Measurements from ENCODE around the gene PCSK4. TPM values are rescaled to one million over a fixed set of nuclear protein-coding genes. Genes with fewer than 3 reads are reported as not detected.

PCSK4 gene
- total and polyA plus RNA-seq, 2 of the 13 experiments (the other 11 are each of a cell fraction or from before 2014, with no cell fraction given), result 2.0 to 2.7 TPM

DNA sequence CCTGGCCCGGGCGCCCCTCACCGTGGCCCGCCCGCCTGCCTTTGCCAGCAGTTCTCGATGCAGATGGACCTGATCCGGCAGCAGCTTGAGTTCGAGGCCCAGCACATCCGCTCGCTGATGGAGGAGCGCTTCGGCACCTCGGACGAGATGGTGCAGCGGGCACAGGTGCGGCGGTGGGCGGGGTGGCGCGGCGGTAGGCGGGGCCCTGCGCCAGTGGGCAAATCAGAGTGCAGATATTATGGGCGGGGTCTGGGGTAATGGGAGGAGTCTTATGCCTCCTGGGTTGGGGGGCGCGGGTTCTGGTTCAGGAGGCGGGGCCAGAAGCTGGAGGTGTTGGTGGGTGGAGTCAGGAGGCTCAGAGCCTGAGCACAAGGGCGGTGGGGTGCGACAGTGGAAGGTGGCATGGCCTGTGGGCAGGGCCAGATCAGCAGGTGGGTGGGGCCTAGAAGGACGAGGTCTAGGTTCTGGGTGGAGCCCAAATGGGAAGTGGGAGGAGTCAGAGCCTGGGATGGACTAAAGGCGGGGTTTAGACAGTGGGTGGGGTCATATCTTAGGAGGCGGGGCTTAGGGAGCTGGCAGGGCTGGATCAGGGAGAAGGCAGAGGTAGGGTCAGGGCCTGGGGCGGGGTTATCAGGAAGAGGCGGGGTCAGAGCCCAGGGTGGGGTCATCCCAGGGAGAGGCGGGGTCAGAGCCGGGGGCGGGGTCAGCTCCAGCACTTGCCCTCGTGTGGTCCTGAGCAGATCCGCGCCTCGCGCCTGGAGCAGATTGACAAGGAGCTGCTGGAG, 34.6 kb downstream of the PCSK4 start (continued):
- no peak for TF ChIP-seq PRPF4 (IDR thresholded peaks at IDR 0.05; ENCODE audit: low read depth, low read length, poor library complexity, severe bottlenecking)
- no peak for TF ChIP-seq ZBTB39 (CRISPR knock-in tag; IDR thresholded peaks at IDR 0.05)
- peak; percentile 10; the same call in 1 of the 2 replicates for TF ChIP-seq ELF1 (CRISPR knock-in tag; IDR thresholded peaks at IDR 0.05)
- TF ChIP-seq, protein P1, sequence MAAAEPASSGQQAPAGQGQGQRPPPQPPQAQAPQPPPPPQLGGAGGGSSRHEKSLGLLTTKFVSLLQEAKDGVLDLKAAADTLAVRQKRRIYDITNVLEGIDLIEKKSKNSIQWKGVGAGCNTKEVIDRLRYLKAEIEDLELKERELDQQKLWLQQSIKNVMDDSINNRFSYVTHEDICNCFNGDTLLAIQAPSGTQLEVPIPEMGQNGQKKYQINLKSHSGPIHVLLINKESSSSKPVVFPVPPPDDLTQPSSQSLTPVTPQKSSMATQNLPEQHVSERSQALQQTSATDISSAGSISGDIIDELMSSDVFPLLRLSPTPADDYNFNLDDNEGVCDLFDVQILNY (CRISPR knock-in tag; conservative IDR thresholded peaks at IDR 0.05), result no peak
- no peak for TF ChIP-seq CBX2 (IDR thresholded peaks at IDR 0.05; ENCODE audit: low read depth, low read length)
- no peak for TF ChIP-seq CBX2 (CRISPR knock-in tag; IDR thresholded peaks at IDR 0.05; ENCODE audit: low read depth)
- no peak for TF ChIP-seq ZNF121 (CRISPR knock-in tag; IDR thresholded peaks at IDR 0.05)
- 0 out of 2 replicates have a peak, but pooled peaks have one; percentile 40 for TF ChIP-seq ZBTB38 (CRISPR knock-in tag; IDR thresholded peaks at IDR 0.05)
- 0 out of 2 replicates have a peak, but pooled peaks have one; percentile 26 for TF ChIP-seq ZNF205 (CRISPR knock-in tag; IDR thresholded peaks at IDR 0.05)
- 0 out of 2 replicates have a peak, but pooled peaks have one; percentile 28 for TF ChIP-seq ARNT2 (CRISPR knock-in tag; IDR thresholded peaks at IDR 0.05; ENCODE audit: low read depth)
- TF ChIP-seq U2AF1 (optimal IDR thresholded peaks at IDR 0.05; ENCODE audit: low read depth, low read length), result no peak
- no peak for TF ChIP-seq ZNF354B (CRISPR knock-in tag; IDR thresholded peaks at IDR 0.05)
- no peak for TF ChIP-seq TOE1 (CRISPR knock-in tag; IDR thresholded peaks at IDR 0.05)
- TF ChIP-seq SP1 (IDR thresholded peaks at IDR 0.05), result no peak
- peak; percentile 64; the same call in 1 of the 2 replicates for TF ChIP-seq SP1 (CRISPR knock-in tag; IDR thresholded peaks at IDR 0.05)
- TF ChIP-seq MTF1 (CRISPR knock-in tag; IDR thresholded peaks at IDR 0.05), result no peak
- TF ChIP-seq ZBTB8A (CRISPR knock-in tag; IDR thresholded peaks at IDR 0.05; ENCODE audit: borderline replicate concordance, low read depth), result no peak
- no peak for TF ChIP-seq MYNN (CRISPR knock-in tag; IDR thresholded peaks at IDR 0.05; ENCODE audit: low read depth)
- TF ChIP-seq NR2F6 (IDR thresholded peaks at IDR 0.05), result peak; percentile 17; the same call in 1 of the 2 replicates
- TF ChIP-seq NR2F6 (CRISPR knock-in tag; IDR thresholded peaks at IDR 0.05), result no peak
- peak; percentile 10; the same call in 1 of the 2 replicates for TF ChIP-seq ZNF574 (CRISPR knock-in tag; IDR thresholded peaks at IDR 0.05)
- TF ChIP-seq KDM6A (CRISPR knock-in tag; IDR thresholded peaks at IDR 0.05; ENCODE audit: low read depth), result no peak
- TF ChIP-seq KDM1A (CRISPR knock-in tag; IDR thresholded peaks at IDR 0.05), result no peak
- no peak for TF ChIP-seq IRF9 (CRISPR knock-in tag; IDR thresholded peaks at IDR 0.05; ENCODE audit: borderline replicate concordance)

Data from HepG2 (cell line).